ENCODE measurements around the gene SNIP1. TPM values are rescaled to one million over a fixed set of nuclear protein-coding genes. Genes with fewer than 3 reads are reported as not detected.

SNIP1 gene
- total and polyA plus RNA-seq, 10 of the 15 experiments (the other 5 are each of a cell fraction or from before 2014, with no cell fraction given), result 2.7 to 22.4 (median 10.1) TPM

DNA sequence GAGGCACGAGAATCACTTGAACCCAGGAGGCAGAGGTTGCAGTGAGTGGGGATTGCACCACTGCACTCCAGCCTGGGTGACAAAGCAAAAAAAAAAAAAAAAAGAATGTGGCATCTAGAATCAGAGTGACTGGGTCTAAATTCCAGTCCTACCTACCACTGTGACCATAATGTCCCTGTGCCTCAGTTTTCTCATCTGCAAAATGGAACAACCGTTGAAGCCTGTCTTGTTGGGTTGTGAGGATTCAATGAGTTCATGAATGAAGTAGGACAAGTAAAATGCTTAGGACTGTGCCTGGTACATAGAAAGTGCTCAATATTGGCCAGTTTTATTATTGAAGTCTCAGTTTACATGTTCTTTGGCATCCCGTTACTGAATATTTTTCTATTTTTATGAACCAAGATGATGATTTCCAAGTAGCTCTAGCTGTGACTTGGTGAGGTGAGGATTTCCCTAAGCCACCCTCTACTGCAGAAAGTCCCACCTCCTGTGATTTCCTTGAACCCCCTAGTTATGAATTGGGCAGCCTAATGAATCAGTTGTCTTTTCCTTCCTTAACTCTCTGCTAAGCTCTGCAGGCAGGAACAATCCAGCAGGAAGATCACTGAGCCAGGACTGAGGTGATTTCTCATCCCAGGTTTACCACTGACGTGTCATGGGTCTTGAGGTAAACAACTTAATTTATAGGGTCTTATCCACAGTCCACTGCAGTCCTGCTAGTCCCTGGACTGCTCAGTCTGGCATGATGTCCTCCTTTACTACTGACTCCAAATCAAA, 20.6 kb downstream of the SNIP1 start:
- no peaks in the 10 kb centered on the region for H3K9me3 ChIP-seq (replicated peaks; ENCODE audit: control insufficient read depth, insufficient read depth, low read length)
- H2AFZ ChIP-seq (ENCODE audit: control insufficient read depth, low read depth, low read length), result no peak overlapping the region
- H3K27me3 ChIP-seq (replicated peaks in 1 of 2; ENCODE audit: control insufficient read depth in 2 of 2, insufficient read depth in 2 of 2, low read length in 1 of 2), result no peaks in the 10 kb centered on the region
- ATAC-seq (no peak), DNase-seq (ENCODE audit: low read depth, low spot score) (no peak), FAIRE-seq (no peak)
- ChIA-PET CTCF (interaction anchor here (1.1 kb wide), 1 partner anchor 46 kb away, joined by 5 read pairs; no protein-coding TSS in a partner anchor), SMC1A (ENCODE audit: uncharacterized antibody, unreplicated experiment) (no interaction called here), POLR2A (no interaction called here), RAD21 (ENCODE audit: unreplicated experiment) (no interaction called here)
- no peak overlapping the region for H3K4me3 ChIP-seq
- H3K4me2 ChIP-seq (ENCODE audit: control insufficient read depth, insufficient read depth), result no peak overlapping the region
- H3K79me2 ChIP-seq (ENCODE audit: control insufficient read depth, insufficient read depth, low read length), result no peaks in the 10 kb centered on the region
- no peaks in the 10 kb centered on the region; the same call in 1 of the 2 replicates for H4K20me1 ChIP-seq (ENCODE audit: control insufficient read depth, insufficient read depth)
- intact Hi-C loops (cut with micrococcal nuclease; ENCODE audit: unreplicated experiment) (no loop called here), in situ Hi-C loops (cut with MboI) (no loop called here)
- no TSS peak for BruUV-seq (replicated peaks)
- 57% methylated on average over 4 of the region's 4 CpGs for WGBS (ENCODE audit: insufficient coverage, insufficient replicate concordance, low lambda C conversion rate, missing lambda C conversion rate)
- H3K36me3 ChIP-seq (ENCODE audit: control insufficient read depth in 2 of 2, insufficient read depth in 2 of 2, low read length in 1 of 2), result peaks cover 1 to 18% of the 10 kb centered on the region in 2 experiments; a peak in 2 of 4 replicates
- H3K27ac ChIP-seq (ENCODE audit: control insufficient read depth, insufficient read depth), result no peak overlapping the region
- H3K4me1 ChIP-seq (ENCODE audit: control insufficient read depth, insufficient read depth, low read length), result no peaks in the 10 kb centered on the region
- H3K9ac ChIP-seq (ENCODE audit: control insufficient read depth, insufficient read depth, low read length), result no peak overlapping the region
- TF ChIP-seq GATAD2B (conservative IDR thresholded peaks at IDR 0.05; ENCODE audit: low read depth), result no peak
- no peak for TF ChIP-seq NBN (IDR thresholded peaks at IDR 0.05)
- TF ChIP-seq NFXL1 (IDR thresholded peaks at IDR 0.05; ENCODE audit: borderline replicate concordance), result no peak
- no peak for TF ChIP-seq ESRRA (IDR thresholded peaks at IDR 0.05; ENCODE audit: low read length)
- TF ChIP-seq, protein P1, sequence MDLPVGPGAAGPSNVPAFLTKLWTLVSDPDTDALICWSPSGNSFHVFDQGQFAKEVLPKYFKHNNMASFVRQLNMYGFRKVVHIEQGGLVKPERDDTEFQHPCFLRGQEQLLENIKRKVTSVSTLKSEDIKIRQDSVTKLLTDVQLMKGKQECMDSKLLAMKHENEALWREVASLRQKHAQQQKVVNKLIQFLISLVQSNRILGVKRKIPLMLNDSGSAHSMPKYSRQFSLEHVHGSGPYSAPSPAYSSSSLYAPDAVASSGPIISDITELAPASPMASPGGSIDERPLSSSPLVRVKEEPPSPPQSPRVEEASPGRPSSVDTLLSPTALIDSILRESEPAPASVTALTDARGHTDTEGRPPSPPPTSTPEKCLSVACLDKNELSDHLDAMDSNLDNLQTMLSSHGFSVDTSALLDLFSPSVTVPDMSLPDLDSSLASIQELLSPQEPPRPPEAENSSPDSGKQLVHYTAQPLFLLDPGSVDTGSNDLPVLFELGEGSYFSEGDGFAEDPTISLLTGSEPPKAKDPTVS (IDR thresholded peaks at IDR 0.05; ENCODE audit: low read depth, low read length), result no peak
- TF ChIP-seq BMI1 (IDR thresholded peaks at IDR 0.05; ENCODE audit: borderline replicate concordance), result no peak
- no peak for TF ChIP-seq EGR1 (IDR thresholded peaks at IDR 0.05; ENCODE audit: borderline replicate concordance in 1 of 2, low read depth in 2 of 2, low read length in 2 of 2)
- TF ChIP-seq, protein P2, sequence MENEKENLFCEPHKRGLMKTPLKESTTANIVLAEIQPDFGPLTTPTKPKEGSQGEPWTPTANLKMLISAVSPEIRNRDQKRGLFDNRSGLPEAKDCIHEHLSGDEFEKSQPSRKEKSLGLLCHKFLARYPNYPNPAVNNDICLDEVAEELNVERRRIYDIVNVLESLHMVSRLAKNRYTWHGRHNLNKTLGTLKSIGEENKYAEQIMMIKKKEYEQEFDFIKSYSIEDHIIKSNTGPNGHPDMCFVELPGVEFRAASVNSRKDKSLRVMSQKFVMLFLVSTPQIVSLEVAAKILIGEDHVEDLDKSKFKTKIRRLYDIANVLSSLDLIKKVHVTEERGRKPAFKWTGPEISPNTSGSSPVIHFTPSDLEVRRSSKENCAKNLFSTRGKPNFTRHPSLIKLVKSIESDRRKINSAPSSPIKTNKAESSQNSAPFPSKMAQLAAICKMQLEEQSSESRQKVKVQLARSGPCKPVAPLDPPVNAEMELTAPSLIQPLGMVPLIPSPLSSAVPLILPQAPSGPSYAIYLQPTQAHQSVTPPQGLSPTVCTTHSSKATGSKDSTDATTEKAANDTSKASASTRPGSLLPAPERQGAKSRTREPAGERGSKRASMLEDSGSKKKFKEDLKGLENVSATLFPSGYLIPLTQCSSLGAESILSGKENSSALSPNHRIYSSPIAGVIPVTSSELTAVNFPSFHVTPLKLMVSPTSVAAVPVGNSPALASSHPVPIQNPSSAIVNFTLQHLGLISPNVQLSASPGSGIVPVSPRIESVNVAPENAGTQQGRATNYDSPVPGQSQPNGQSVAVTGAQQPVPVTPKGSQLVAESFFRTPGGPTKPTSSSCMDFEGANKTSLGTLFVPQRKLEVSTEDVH (IDR thresholded peaks at IDR 0.05; ENCODE audit: low read depth, partially characterized antibody), result no peak
- no peak for TF ChIP-seq MEF2B (IDR thresholded peaks at IDR 0.05; ENCODE audit: partially characterized antibody, poor library complexity, severe bottlenecking)
- no peak for TF ChIP-seq ETV6 (conservative IDR thresholded peaks at IDR 0.05 in 1 of 2, IDR thresholded peaks at IDR 0.05 in 1 of 2; ENCODE audit: borderline replicate concordance in 1 of 2, low read depth in 1 of 2)
- no peak for TF ChIP-seq MEF2A (IDR thresholded peaks at IDR 0.05; ENCODE audit: insufficient read depth, low read depth, low read length)
- no peak for TF ChIP-seq ZNF274 (IDR thresholded peaks at IDR 0.05; ENCODE audit: insufficient read depth, insufficient read length)
- no peak for TF ChIP-seq RAD51 (IDR thresholded peaks at IDR 0.05)
- TF ChIP-seq ZSCAN29 (IDR thresholded peaks at IDR 0.05), result no peak
- TF ChIP-seq, protein P3, sequence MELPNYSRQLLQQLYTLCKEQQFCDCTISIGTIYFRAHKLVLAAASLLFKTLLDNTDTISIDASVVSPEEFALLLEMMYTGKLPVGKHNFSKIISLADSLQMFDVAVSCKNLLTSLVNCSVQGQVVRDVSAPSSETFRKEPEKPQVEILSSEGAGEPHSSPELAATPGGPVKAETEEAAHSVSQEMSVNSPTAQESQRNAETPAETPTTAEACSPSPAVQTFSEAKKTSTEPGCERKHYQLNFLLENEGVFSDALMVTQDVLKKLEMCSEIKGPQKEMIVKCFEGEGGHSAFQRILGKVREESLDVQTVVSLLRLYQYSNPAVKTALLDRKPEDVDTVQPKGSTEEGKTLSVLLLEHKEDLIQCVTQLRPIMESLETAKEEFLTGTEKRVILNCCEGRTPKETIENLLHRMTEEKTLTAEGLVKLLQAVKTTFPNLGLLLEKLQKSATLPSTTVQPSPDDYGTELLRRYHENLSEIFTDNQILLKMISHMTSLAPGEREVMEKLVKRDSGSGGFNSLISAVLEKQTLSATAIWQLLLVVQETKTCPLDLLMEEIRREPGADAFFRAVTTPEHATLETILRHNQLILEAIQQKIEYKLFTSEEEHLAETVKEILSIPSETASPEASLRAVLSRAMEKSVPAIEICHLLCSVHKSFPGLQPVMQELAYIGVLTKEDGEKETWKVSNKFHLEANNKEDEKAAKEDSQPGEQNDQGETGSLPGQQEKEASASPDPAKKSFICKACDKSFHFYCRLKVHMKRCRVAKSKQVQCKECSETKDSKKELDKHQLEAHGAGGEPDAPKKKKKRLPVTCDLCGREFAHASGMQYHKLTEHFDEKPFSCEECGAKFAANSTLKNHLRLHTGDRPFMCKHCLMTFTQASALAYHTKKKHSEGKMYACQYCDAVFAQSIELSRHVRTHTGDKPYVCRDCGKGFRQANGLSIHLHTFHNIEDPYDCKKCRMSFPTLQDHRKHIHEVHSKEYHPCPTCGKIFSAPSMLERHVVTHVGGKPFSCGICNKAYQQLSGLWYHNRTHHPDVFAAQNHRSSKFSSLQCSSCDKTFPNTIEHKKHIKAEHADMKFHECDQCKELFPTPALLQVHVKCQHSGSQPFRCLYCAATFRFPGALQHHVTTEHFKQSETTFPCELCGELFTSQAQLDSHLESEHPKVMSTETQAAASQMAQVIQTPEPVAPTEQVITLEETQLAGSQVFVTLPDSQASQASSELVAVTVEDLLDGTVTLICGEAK (IDR thresholded peaks at IDR 0.05; ENCODE audit: borderline replicate concordance), result no peak
- TF ChIP-seq FOXK2 (IDR thresholded peaks at IDR 0.05), result no peak
